NCI-H128 (cell line): ENCODE results near the gene NMT1.
"Not testable (repeated sequence)": the region's sequence is repeated elsewhere in the genome, so short reads cannot be mapped to it uniquely, and the experiment has no call there.

Source experiments
- DNase-seq: peaks from one replicate; lab custom pipeline; 2025; ENCODE audit not compliant: unreplicated experiment; lab: John Stamatoyannopoulos, UW

The NMT1 gene

GRCh38 chr17:45117848-45118646 is 56.9 kb downstream of the NMT1 start:
- DNase-seq, result no peak

GRCh38 chr17:45118691-45119090 is 57.6 kb downstream of the NMT1 start:
- DNase-seq, result no peak

DNA sequence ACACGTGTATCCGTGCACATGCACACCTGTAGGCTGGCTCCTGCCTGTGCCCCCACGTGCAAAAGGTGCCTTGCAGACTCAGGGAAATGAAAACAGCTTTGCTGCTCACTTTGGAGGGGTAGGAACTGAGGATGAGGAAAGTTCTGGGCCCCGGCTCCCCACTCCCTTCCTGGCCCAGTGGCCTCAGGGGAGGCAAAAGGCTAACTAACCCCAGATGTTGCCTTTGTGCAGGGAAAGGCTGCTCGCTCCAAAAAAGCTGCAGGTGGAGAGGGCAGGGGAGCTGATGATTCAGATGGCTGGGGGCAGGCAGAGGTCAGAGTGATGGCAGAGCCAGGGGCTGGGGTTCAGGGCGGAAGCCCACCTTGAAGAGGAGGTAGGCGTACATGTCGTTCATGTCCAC is 58.8 kb downstream of the NMT1 start:
- DNase-seq, result no peak

GRCh38 chr17:45120558-45120957 is 59.4 kb downstream of the NMT1 start:
- no peak for DNase-seq

DNA sequence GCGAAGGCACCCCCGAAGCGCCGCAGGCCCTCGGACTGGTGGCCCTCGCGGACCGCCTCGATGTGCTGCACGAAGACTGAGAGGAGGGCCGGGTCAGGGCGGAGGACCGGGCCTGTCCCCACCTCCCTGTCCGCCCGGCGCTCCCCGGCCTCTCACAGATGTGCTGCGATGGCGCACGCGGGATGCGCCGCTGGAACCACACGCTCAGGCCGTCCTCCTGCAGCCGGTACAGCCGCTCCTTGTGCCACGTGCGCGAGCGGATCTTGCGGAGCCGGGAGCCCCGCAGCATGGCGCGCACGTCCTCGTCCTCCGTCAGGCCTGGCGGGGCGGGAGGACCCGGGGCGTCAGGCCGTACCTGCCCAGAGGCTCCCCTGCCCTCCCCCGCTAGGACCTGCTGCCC is 59.9 kb downstream of the NMT1 start:
- DNase-seq, result no peak

- DNase-seq, result no peak
Measured at GRCh38 chr17:45123076-45123770, 62.1 kb downstream of the NMT1 start.

GRCh38 chr17:45123930-45124796 is 63.0 kb downstream of the NMT1 start:
- no peak for DNase-seq

DNA sequence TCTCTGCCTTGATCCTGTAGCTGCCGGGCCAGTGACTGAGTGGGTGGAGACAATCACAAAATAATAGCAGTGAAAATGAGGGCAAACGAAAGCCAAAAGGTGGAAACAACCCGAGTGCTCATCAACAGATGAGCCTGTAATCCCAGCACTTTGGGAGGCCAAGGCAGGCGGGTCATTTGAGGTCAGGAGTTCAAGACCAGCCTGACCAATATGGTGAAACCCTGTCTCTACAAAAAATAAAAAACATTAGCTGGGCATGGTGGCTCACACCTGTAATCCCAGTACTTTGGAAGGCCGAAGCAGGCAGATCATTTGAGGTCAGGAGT is 63.6 kb downstream of the NMT1 start:
- DNase-seq, result not testable (repeated sequence)

DNA sequence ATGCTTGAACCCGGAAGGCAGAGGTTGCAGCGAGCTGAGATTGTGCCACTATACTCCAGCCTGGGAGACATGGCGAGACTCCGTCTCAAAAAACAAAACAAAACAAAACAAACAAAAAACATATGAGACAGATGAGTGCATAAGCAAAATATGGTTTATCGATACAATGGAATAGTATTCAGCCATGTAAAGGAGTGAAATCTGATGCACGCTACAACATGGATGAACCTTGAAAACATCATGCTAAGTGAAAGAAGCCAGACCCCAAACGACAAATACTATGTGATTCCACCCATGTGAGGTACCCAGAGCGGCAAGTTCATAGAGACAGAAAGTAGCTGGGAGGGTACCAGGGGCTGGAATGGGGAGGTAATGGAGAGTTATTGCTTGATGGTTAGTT is 64.4 kb downstream of the NMT1 start:
- DNase-seq, result no peak

DNA sequence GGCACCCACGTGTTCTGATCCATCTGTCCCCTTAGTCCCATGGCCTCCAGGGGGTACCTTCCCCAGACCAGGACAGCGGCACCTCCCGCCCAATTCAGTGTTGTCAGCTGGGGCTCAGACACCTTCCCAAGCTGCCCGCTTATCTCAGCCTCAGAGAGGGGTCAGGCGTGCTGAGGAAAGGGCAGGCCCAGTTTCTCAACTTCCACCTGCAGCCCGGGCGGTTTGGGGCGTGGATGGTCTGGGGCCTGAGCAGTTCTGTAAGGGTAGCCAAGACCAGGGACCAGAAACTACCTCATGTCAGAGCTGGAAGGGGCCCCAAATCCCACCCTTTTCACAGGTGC is 66.1 kb downstream of the NMT1 start:
- DNase-seq, result no peak

DNA sequence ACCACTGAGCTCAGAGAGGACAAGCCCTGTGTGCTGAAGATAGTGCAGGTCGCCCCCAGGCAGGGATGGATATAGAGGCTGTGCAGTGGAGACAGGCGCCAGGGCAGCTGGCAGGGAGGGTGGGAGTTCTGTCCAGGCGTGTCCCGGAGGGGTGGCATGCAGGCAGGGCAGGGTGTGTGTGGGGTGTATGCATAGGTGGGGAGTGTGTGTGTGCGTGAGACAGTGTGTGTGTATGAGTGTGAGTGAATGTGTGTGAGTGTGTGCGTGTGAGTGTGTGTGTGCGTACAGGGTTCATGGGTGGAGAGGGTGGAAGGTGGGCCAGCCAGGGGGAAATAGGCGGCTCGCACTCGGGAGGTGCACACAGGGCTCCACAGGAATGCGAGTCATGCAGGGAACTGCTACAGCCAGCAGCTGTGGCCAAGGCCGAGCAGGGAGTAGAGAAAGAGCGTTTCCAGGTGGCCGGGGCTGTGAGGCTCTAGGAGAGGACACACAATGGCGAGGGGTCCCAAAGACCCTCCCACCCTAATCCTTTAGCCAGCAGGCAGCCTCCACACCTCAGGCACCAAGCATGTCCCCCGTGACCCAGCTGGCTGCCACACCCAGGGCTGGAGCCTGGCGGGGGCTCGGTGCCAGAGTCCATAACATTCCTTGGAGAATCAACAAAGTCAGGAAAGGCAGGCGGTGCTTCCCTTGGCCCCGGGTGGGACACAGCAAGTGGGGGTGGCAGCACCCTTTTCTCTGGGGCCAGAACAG is 66.6 kb downstream of the NMT1 start:
- DNase-seq, result no peak

- DNase-seq, result no peak
Measured at GRCh38 chr17:45128331-45128730, 67.2 kb downstream of the NMT1 start.

- no peak for DNase-seq
Measured at GRCh38 chr17:45128989-45129388, 67.9 kb downstream of the NMT1 start.

DNA sequence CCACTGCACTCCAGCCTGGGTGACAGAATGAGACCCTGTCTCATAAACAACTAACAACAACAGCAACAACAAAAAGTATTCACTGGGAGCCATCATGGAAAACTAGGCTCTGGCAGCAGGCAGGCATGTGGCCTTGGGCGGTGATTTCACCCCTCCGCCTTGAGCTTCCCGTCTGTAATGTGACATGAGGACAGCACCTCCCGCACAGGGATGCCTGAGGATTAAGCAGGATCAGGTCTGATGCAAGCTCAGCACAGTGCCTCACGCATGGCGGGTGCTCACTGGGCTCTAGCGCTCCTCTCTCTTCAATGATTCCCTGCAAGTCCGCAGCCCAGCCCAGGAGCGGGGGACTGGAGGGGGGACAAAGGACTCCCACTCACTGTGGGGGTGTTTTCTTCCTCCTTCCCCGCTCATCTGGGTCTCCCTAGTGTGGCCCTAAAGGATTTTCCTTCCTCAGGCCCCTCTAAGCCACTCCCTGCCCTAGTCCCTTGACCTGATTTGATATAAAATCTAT is 68.4 kb downstream of the NMT1 start:
- DNase-seq, result no peak

DNA sequence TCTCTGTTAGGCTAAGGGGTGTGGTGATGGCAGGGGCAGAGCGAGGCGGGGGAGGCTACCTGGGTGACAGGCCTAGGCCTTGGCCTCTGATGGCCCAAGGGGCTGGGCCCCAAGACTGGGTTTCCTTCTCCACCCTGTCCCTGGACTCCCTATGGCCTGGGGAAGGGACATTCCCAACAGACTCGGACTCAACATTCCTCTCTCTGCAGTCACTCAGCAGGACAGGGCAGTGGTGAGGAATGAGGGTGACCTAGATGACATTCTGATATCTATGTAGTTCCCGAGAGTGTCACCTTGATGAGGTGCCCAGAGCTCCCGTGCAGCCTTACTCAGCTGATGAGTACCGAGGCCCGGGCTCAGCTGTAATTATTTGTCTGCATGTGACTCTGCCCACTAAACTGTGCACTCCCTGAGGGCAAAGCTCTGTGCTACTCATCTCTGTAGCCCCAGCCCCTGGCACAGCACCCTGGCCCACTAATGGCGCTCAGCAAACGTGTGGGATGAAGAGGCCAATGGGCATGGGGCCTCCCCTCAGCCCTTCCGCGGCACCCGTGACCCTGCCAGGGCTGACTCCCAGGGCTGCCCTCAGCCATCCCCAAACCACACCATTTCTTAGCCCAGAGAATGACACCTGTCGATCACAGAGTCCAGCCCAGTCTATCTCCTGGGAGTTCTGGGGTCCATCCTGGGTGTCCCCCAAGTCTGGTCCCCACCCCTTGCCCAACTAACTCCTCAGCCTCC is 69.0 kb downstream of the NMT1 start:
- DNase-seq, result no peak

- no peak for DNase-seq
Measured at GRCh38 chr17:45130681-45131615, 69.8 kb downstream of the NMT1 start.

DNA sequence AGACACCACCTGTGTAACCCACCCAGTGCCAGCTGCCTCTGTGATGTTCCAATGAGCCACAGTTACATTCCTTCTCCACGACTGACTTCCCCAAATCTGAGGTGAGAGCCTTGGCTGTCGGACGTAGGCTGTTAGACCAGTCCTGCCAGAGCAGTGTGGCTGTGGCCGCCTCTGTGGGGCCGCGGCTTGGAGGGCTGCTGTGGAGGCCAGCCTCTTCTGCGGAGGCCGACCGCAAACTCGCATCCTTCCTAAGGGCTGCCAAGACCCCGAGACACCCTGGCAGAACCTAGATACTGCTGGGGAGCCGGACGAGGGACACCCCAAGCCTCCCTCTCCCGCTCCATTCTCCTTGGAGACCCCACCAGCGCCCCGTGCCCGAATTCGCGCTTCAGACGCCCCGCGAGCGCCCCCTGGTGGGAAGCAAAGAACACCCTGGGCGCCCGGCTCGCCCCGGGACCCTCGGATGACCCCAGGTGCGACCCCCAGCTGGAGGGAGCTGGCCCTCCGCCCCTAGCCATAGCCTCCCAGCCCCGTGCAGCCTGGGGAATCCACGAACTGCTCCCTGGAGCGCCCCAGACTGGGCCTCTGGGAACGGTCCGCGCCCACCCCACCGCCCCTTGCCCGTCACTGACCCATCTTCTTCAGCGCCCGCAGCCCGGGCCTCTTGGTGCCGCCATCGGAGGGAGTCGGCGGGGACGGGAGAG is 70.7 kb downstream of the NMT1 start:
- DNase-seq, result no peak

DNA sequence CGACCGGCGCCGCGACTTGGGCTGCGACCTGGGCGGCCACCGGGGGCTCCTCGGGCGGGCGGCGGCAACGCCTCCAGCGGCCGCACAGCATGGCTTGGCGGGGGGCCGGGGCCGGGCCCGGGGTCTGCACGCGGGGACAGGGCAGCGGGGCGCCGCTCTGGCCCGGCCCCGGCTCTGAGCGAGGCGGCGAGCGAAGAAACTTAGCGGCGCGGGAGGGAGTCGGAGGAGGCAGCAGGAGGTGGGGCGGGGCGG is 71.1 kb downstream of the NMT1 start, which contains the start of gene PLCD3:
Gene PLCD3, minus strand, starts transcription at position 196 of the 252 bp plus-strand sequence. Its CDS starts 105 bp downstream, at position 91.
- no peak for DNase-seq
